Peyer's patch (tissue), 4 donors: ENCODE measurements around the gene CCNYL1.

Experiments used
- POLR2A ChIP-seq, 2 donors: fragments of 450-650 bp; IDR thresholded peaks; one replicate each; pipeline ENCODE4 v1.5.1; 2017; ENCODE audit warnings: antibody characterized with exemption in 2 of 2, mild to moderate bottlenecking in 2 of 2, moderate library complexity in 2 of 2
- TF ChIP-seq, protein P1 (sequence below), 6 experiments: fragments of 450-650 bp in 4 of 6; fragments of 200-600 bp in 2 of 6; sonication (generic) in 1 of 6; IDR thresholded peaks; one replicate each; pipeline ENCODE4 v1.5.1; 2017 to 2019; ENCODE audit warnings: antibody characterized with exemption in 6 of 6, mild to moderate bottlenecking in 3 of 6, moderate library complexity in 1 of 6

DNA sequence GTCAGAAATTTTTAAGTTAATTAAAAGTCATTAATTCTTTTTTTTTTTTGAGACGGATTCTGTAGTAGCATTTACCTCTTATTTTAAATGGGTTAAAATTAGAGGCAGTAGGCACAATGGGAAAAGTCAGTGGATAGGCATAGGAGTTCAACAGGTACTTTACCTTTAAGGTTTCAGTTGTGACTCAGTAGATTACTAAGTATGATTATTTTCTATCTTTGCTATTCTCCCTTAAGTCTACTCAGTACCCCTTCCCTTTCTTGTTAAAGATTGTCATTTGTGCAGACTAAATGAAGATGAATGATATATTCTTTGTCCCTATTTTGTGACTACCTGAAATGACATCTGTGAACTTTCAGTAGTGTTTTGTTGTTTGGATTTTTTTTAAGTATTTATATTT is 19.7 kb downstream of the CCNYL1 start:
- no peak for TF ChIP-seq POLR2A (IDR thresholded peaks at IDR 0.05)
- TF ChIP-seq, protein P1, sequence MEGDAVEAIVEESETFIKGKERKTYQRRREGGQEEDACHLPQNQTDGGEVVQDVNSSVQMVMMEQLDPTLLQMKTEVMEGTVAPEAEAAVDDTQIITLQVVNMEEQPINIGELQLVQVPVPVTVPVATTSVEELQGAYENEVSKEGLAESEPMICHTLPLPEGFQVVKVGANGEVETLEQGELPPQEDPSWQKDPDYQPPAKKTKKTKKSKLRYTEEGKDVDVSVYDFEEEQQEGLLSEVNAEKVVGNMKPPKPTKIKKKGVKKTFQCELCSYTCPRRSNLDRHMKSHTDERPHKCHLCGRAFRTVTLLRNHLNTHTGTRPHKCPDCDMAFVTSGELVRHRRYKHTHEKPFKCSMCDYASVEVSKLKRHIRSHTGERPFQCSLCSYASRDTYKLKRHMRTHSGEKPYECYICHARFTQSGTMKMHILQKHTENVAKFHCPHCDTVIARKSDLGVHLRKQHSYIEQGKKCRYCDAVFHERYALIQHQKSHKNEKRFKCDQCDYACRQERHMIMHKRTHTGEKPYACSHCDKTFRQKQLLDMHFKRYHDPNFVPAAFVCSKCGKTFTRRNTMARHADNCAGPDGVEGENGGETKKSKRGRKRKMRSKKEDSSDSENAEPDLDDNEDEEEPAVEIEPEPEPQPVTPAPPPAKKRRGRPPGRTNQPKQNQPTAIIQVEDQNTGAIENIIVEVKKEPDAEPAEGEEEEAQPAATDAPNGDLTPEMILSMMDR (IDR thresholded peaks at IDR 0.05) = no peak
